T-helper 1 cell treated with Interleukin-12 subunit alpha and Interleukin-12 subunit beta and Interleukin-4 antibody, amounts not matched to agents 30 ng/mL and 1 ng/mL, for 36 hours (primary cell): ENCODE results near the gene CSF2RB. TPM values are rescaled to one million over a fixed set of nuclear protein-coding genes. Genes with fewer than 3 reads are reported as not detected.

Experiments used
- intact Hi-C: fragments of 100-400 bp; cut with micrococcal nuclease; formaldehyde crosslinking; loops from one replicate; pipeline ENCODE4 v1.15.1; 2024
- total RNA-seq: library from RNA; stranded (reverse); gene quantifications from 2 replicates; pipeline ENCODE4 v1.2.3, GENCODE V29; 2022

Gene CSF2RB
- total RNA-seq, 1 donor from 2014 or later = 37.5 TPM

GRCh38 chr22:36934418-36935312 is 21.2 kb downstream of the CSF2RB start:
- intact Hi-C loops = no loop called here

GRCh38 chr22:36935313-36935610 is 21.8 kb downstream of the CSF2RB start:
- intact Hi-C loops = no loop called here

GRCh38 chr22:36935694-36936093 is 22.3 kb downstream of the CSF2RB start:
- intact Hi-C loops = no loop called here

GRCh38 chr22:36936362-36937116 is 23.1 kb downstream of the CSF2RB start:
- intact Hi-C loops = no loop called here

DNA sequence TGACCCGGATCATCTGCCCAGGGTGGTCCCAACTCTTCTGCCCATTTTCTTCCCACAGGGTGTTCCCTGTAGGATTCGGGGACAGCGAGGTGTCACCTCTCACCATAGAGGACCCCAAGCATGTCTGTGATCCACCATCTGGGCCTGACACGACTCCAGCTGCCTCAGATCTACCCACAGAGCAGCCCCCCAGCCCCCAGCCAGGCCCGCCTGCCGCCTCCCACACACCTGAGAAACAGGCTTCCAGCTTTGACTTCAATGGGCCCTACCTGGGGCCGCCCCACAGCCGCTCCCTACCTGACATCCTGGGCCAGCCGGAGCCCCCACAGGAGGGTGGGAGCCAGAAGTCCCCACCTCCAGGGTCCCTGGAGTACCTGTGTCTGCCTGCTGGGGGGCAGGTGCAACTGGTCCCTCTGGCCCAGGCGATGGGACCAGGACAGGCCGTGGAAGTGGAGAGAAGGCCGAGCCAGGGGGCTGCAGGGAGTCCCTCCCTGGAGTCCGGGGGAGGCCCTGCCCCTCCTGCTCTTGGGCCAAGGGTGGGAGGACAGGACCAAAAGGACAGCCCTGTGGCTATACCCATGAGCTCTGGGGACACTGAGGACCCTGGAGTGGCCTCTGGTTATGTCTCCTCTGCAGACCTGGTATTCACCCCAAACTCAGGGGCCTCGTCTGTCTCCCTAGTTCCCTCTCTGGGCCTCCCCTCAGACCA is 24.0 kb downstream of the CSF2RB start:
- intact Hi-C loops = no loop called here

- intact Hi-C loops = no loop called here
These were observed 24.6 kb downstream of the CSF2RB start for GRCh38 chr22:36938028-36938425.

GRCh38 chr22:36938886-36939285 is 25.5 kb downstream of the CSF2RB start:
- intact Hi-C loops = no loop called here

GRCh38 chr22:36940676-36941075 is 27.2 kb downstream of the CSF2RB start:
- intact Hi-C loops = no loop called here

GRCh38 chr22:36942556-36942955 is 29.1 kb downstream of the CSF2RB start:
- intact Hi-C loops = no loop called here

DNA sequence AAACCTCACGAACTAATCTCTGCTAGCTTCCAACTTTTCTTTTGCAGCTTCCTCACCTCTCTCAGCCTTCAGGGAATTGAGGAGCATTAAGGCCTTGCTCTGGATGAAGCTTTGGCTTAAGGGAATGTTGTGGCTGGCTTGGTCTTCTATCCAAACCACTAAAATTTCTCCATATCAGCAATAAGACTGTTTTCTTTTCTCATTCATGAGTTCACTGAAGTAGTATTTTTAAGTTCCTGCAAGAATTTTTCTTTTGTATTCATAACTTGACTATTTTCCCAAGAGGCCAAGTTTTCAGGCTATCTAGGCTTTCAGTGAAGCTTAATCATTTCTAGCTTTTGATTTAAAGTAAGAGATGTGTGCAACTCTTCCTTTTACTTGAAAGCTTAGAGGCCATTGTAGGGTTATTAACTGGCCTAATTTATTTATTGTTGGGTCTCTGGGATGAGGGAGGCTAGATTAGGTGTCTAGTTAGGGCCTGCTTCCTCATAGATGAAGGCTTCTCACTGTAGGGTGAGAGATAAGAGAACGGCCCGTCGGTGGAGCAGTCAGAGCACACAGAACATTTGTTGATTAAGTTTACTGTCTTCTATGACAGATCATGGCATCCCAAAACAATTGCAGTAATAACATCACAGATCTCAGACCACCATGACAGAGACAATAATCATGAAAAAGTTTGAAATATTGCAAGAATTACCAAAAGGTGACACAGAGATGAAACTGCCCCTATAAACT is 33.2 kb downstream of the CSF2RB start:
- intact Hi-C loops = no loop called here

GRCh38 chr22:36948273-36949225 is 35.1 kb downstream of the CSF2RB start:
- intact Hi-C loops = no loop called here

- intact Hi-C loops = no loop called here
These were observed 37.6 kb downstream of the CSF2RB start for GRCh38 chr22:36950797-36951590.

GRCh38 chr22:36951746-36952145 is 38.3 kb downstream of the CSF2RB start:
- intact Hi-C loops = no loop called here

GRCh38 chr22:36953239-36954080 is 40.0 kb downstream of the CSF2RB start:
- intact Hi-C loops = no loop called here

GRCh38 chr22:36954251-36955014 is 41.0 kb downstream of the CSF2RB start:
- intact Hi-C loops = no loop called here

- intact Hi-C loops = no loop called here
These were observed 42.3 kb downstream of the CSF2RB start for GRCh38 chr22:36955691-36956090.

DNA sequence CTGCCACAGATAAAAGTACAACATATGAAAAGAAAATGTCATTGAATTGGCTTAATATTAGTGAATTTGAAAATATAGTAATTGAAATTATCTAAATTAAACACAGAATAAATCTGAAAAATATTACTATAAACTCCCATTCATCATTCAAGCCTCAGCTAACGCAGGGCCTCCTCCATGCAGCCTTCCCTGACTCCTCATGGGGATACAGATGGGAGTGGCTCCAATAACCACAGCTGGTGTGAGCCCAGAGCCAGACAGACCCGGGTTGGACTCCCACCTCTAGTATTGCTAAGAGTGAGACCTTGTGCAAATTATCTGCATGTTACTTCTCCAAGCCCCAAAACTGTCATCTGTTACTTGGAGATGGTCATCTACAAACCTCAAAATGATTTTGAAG is 44.9 kb downstream of the CSF2RB start:
- intact Hi-C loops = no loop called here

GRCh38 chr22:36961626-36962025 is 48.2 kb downstream of the CSF2RB start:
- intact Hi-C loops = no loop called here
